Suprapubic skin (tissue), 4 donors: ENCODE measurements around the gene PSMD11.

Experiments
- CTCF ChIP-seq, 2 donors: fragments of 200-600 bp in 1 of 2; fragments of 450-650 bp in 1 of 2; sonication (generic) in 1 of 2; IDR thresholded peaks; one replicate each; pipeline ENCODE4 v1.5.1; 2016 to 2019; ENCODE audit warnings: antibody characterized with exemption in 2 of 2, mild to moderate bottlenecking in 1 of 2, moderate library complexity in 1 of 2
- EP300 ChIP-seq: sonication (generic); formaldehyde crosslinking; IDR thresholded peaks from one replicate; pipeline ENCODE4 v1.6.1; 2017; ENCODE audit warnings: antibody characterized with exemption
- POLR2A ChIP-seq, 2 donors: fragments of 450-650 bp; IDR thresholded peaks; one replicate each; pipeline ENCODE4 v1.6.1; 2017; ENCODE audit warnings: antibody characterized with exemption in 2 of 2, mild to moderate bottlenecking in 2 of 2, moderate library complexity in 2 of 2
- POLR2AphosphoS5 ChIP-seq, 3 donors: sonication (generic); formaldehyde crosslinking; IDR thresholded peaks; one replicate each; pipeline ENCODE4 v1.6.1; 2017; ENCODE audit warnings: antibody characterized with exemption in 3 of 3

- TF ChIP-seq CTCF (IDR thresholded peaks at IDR 0.05) (no peak), POLR2A (IDR thresholded peaks at IDR 0.05) (no peak), POLR2AphosphoS5 (IDR thresholded peaks at IDR 0.05) (no peak), EP300 (no peak)
These were observed 68.0 kb downstream of the PSMD11 start for GRCh38 chr17:32512328-32512727.
